ENCODE data around the gene NOBOX.
"Not testable (repeated sequence)": the region's sequence is repeated elsewhere in the genome, so short reads cannot be mapped to it uniquely, and the experiment has no call there.

Gene NOBOX

GRCh38 chr7:144391014-144391413, 12.5 kb downstream of the NOBOX start:
- DNase-seq, result no peak

- DNase-seq, result no peak
Observed at GRCh38 chr7:144390481-144390880, 13.0 kb downstream of the NOBOX start.

- no peak for DNase-seq
Observed at GRCh38 chr7:144388950-144389349, 14.5 kb downstream of the NOBOX start.

GRCh38 chr7:144386741-144387140, 16.8 kb downstream of the NOBOX start:
- DNase-seq, result no peak

GRCh38 chr7:144384555-144385245, 18.8 kb downstream of the NOBOX start:
- DNase-seq, result no peak

GRCh38 chr7:144384071-144384470, 19.4 kb downstream of the NOBOX start:
- no peak for DNase-seq

GRCh38 chr7:144379776-144380384, 23.6 kb downstream of the NOBOX start:
- DNase-seq, result no peak

- no peak for DNase-seq
Observed at GRCh38 chr7:144378651-144379050, 24.8 kb downstream of the NOBOX start.

- not testable (repeated sequence) for DNase-seq
Observed at GRCh38 chr7:144369221-144369620, 34.3 kb downstream of the NOBOX start.

GRCh38 chr7:144367250-144367649, 36.2 kb downstream of the NOBOX start:
- DNase-seq, result not testable (repeated sequence)

- not testable (repeated sequence) for DNase-seq
Observed at GRCh38 chr7:144365523-144365922, 38.0 kb downstream of the NOBOX start.

GRCh38 chr7:144362061-144362460, 41.4 kb downstream of the NOBOX start:
- DNase-seq, result not testable (repeated sequence)

- DNase-seq, result not testable (repeated sequence)
Observed at GRCh38 chr7:144356860-144357259, 46.6 kb downstream of the NOBOX start.

GRCh38 chr7:144356185-144356584, 47.3 kb downstream of the NOBOX start:
- not testable (repeated sequence) for DNase-seq

- DNase-seq, result not testable (repeated sequence)
Observed at GRCh38 chr7:144355176-144355822, 48.2 kb downstream of the NOBOX start, which contains the start of gene ARHGEF5. ARHGEF5 (plus strand) TSS chr7:144355402; CDS start chr7:144362670, 7,268 bp downstream.

GRCh38 chr7:144351667-144352066, 51.8 kb downstream of the NOBOX start:
- not testable (repeated sequence) for DNase-seq

GRCh38 chr7:144348625-144349024, 54.9 kb downstream of the NOBOX start:
- not testable (repeated sequence) for DNase-seq
